Osteocyte (in vitro differentiated cells): ENCODE measurements around the gene HAVCR1. TPM values are rescaled to one million over a fixed set of nuclear protein-coding genes. Genes with fewer than 3 reads are reported as not detected.
"Not testable (repeated sequence)": the region's sequence is repeated elsewhere in the genome, so short reads cannot be mapped to it uniquely, and the experiment has no call there.

Source experiments
- DNase-seq: peaks from one replicate; pipeline ENCODE4 v3.0.0; 2021; ENCODE audit warnings: mixed read lengths; ENCODE audit not compliant: unreplicated experiment; ENCODE audit errors: extremely low spot score
- H3K27ac Mint-ChIP-seq: one replicate; pipeline ENCODE4 v1.8.0; 2021; ENCODE audit warnings: mild to moderate bottlenecking, mixed read lengths; ENCODE audit not compliant: unreplicated experiment
- H3K27me3 Mint-ChIP-seq: one replicate; pipeline ENCODE4 v1.8.0; 2021; ENCODE audit warnings: mixed read lengths; ENCODE audit not compliant: unreplicated experiment
- H3K36me3 Mint-ChIP-seq: one replicate; pipeline ENCODE4 v1.8.0; 2021; ENCODE audit warnings: mixed read lengths; ENCODE audit not compliant: unreplicated experiment
- H3K4me1 Mint-ChIP-seq: one replicate; pipeline ENCODE4 v1.8.0; 2021; ENCODE audit warnings: mixed read lengths; ENCODE audit not compliant: unreplicated experiment
- H3K4me3 Mint-ChIP-seq: one replicate; pipeline ENCODE4 v1.8.0; 2021; ENCODE audit warnings: mild to moderate bottlenecking, moderate library complexity, mixed read lengths; ENCODE audit not compliant: unreplicated experiment
- H3K9me3 Mint-ChIP-seq: one replicate; pipeline ENCODE4 v1.8.0; 2021; ENCODE audit warnings: mixed read lengths; ENCODE audit not compliant: unreplicated experiment
- CTCF ChIP-seq: fragments of 200-600 bp; sonication (generic); IDR thresholded peaks from 2 replicates; pipeline ENCODE4 v1.5.0; 2021; ENCODE audit warnings: antibody characterized with exemption, mild to moderate bottlenecking, moderate library complexity
- total RNA-seq: library from RNA; stranded (reverse); gene quantifications from 2 replicates; pipeline ENCODE4 v1.2.1, GENCODE V29; 2021

HAVCR1 gene
- total RNA-seq, 1 donor from 2014 or later = not detected

DNA sequence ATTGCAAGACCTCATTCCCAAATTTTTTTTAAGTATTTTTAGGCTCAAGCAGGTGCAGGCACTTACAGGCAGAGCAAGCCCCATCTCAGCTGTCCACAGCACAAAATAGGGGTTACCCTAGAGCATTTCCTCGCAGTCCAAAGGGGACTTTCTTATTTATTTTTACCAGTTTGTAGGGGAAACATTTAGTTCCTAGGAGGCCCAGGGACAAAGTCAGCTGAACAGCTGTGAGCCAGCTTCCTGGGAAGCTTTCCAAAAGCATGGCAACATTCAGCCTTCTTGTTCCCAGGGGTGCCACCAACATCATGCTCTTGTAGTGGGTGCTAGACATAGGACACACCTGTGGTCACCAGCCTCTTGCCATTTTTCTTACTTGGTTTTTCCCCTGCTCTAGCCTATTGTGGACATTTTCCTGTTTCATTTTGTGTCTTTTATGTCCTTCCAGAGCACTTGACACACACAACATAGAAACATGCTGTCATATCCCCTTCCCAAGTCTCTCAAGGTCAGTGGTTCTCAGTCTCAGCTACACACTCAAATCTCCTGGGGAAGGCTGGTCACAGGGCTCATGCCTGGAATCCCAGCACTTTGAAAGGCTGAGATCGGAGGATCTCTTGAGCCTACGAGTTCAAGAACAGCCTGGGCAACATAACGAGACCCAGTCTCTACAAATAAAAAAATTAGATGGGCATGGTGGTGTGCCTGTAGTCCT lies 38.2 kb downstream of the HAVCR1 start:
- H3K27me3 Mint-ChIP-seq = no peaks in the 10 kb centered on the region
- H3K36me3 Mint-ChIP-seq = no peaks in the 10 kb centered on the region
- H3K4me3 Mint-ChIP-seq = no peak overlapping the region
- no peak overlapping the region for H3K27ac Mint-ChIP-seq
- DNase-seq = no peak
- no peak for TF ChIP-seq CTCF
- no peaks in the 10 kb centered on the region for H3K4me1 Mint-ChIP-seq
- H3K9me3 Mint-ChIP-seq = peaks cover 6% of the 10 kb centered on the region

DNA sequence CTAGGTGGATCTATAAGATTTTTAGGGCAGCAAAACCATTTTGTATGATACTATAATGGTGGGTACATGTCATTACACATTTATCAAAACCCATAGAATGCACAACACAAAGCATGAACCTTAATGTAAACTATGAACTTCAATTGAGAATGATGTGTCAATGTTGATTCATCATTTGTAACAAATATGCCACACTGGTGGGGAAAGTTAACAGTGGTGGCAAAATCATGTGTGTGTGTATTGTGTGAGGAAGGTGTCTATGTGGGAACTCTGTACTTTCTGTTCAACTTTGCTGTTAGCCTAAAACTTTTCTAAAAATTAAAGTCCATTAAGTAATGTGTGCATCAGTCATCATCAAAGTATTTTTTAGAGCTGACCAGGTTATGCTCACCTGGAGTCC lies 38.9 kb downstream of the HAVCR1 start:
- H3K4me1 Mint-ChIP-seq = no peaks in the 10 kb centered on the region
- no peak for DNase-seq
- no peak for TF ChIP-seq CTCF
- no peaks in the 10 kb centered on the region for H3K36me3 Mint-ChIP-seq
- no peak overlapping the region for H3K4me3 Mint-ChIP-seq
- H3K9me3 Mint-ChIP-seq = peaks cover 6% of the 10 kb centered on the region
- no peak overlapping the region for H3K27ac Mint-ChIP-seq
- H3K27me3 Mint-ChIP-seq = no peaks in the 10 kb centered on the region

- H3K4me3 Mint-ChIP-seq, H3K36me3 Mint-ChIP-seq, DNase-seq, H3K27ac Mint-ChIP-seq, H3K4me1 Mint-ChIP-seq, H3K27me3 Mint-ChIP-seq: not testable (repeated sequence)
- H3K9me3 Mint-ChIP-seq = peaks cover 16% of the 10 kb centered on the region
Measured at GRCh38 chr5:157014143-157014542, 44.8 kb downstream of the HAVCR1 start.

- no peak overlapping the region for H3K4me3 Mint-ChIP-seq
- no peaks in the 10 kb centered on the region for H3K4me1 Mint-ChIP-seq
- H3K27ac Mint-ChIP-seq = no peak overlapping the region
- H3K36me3 Mint-ChIP-seq = no peaks in the 10 kb centered on the region
- peaks cover 2% of the 10 kb centered on the region for H3K9me3 Mint-ChIP-seq
- H3K27me3 Mint-ChIP-seq = no peaks in the 10 kb centered on the region
- DNase-seq = no peak
- TF ChIP-seq CTCF = no peak
Measured at GRCh38 chr5:157006262-157006661, 52.7 kb downstream of the HAVCR1 start.

DNA sequence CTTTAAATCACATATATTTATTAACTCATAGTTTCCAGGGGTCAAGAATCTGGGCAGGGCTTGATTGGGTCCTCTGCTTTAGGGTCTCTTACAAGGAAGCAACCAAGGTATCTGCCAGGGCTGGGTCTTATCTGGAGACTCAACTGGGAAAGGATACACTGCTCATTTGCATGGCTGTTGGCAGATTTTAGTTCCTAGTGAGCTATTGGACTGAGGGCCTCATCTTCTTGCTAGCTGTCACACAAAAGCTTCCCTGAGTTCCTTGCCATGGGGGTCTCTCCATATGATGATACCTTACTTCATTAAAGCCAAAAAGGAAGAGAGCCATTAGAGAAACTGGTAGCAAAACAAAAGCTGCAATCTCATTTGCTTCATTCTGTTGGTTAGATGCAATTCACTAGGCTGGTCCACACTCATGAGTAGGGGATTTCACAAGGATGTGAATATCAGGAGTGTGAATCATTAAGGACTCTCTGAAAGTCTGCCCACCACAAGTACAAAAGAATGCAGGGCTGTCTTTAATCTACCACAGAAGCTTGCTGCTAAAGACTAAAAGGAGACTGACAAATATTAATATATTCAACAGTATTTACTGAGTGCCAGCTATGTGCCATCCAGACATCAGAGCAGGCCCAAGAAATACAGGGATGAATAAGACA lies 53.9 kb downstream of the HAVCR1 start:
- no peak for TF ChIP-seq CTCF
- Mint-ChIP-seq H3K4me3 (no peak overlapping the region), H3K36me3 (no peaks in the 10 kb centered on the region), H3K9me3 (peaks cover 10% of the 10 kb centered on the region), H3K27me3 (no peaks in the 10 kb centered on the region), H3K4me1 (no peaks in the 10 kb centered on the region), H3K27ac (no peak overlapping the region)
- DNase-seq = no peak
